OCI-LY3 (cell line): ENCODE measurements around the gene TAMALIN.

Experiments
- EZH2phosphoT487 ChIP-seq: fragments of 200-600 bp; shearing (Covaris generic); IDR thresholded peaks from 2 replicates; pipeline ENCODE4 v1.6.1; 2018; ENCODE audit warnings: antibody characterized with exemption, mixed run types, low read depth
- TF ChIP-seq, protein P1 (sequence below): fragments of 200-600, 300-600 bp; sonication (generic); IDR thresholded peaks from 2 replicates; pipeline ENCODE4 v1.5.1; 2014; ENCODE audit warnings: antibody characterized with exemption, low read length, low read depth

DNA sequence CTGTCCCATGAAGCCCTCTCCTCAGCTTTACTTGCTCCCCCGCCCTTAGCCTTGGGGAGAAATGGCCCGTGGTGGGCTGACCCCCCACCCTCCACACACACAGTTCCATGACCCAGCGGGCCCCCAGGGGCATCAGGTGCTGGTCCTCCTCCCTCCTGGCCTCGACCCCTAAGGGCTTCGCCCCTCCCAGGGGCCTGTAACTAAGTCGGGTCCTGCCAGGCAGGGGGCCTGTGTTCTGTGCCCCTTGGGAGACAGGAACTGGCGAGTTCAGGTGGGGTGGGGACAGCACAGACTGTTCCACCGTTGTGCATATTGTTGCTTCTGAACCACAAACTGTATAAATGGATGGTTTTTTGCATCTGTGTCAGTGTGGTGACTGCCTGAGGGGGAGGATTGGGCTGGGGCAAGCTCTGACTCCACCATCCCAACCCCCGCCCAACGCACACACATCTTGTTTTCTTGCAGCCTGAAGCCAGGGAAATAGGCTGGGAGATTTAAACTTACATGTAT is 8.8 kb downstream of the TAMALIN start:
- TF ChIP-seq, protein P1, sequence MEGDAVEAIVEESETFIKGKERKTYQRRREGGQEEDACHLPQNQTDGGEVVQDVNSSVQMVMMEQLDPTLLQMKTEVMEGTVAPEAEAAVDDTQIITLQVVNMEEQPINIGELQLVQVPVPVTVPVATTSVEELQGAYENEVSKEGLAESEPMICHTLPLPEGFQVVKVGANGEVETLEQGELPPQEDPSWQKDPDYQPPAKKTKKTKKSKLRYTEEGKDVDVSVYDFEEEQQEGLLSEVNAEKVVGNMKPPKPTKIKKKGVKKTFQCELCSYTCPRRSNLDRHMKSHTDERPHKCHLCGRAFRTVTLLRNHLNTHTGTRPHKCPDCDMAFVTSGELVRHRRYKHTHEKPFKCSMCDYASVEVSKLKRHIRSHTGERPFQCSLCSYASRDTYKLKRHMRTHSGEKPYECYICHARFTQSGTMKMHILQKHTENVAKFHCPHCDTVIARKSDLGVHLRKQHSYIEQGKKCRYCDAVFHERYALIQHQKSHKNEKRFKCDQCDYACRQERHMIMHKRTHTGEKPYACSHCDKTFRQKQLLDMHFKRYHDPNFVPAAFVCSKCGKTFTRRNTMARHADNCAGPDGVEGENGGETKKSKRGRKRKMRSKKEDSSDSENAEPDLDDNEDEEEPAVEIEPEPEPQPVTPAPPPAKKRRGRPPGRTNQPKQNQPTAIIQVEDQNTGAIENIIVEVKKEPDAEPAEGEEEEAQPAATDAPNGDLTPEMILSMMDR, result no peak
- TF ChIP-seq EZH2phosphoT487, result no peak
